Astrocyte (in vitro differentiated cells and primary cell): ENCODE results near the gene COL9A3. TPM values are rescaled to one million over a fixed set of nuclear protein-coding genes. Genes with fewer than 3 reads are reported as not detected.

Source experiments
- DNase-seq: peaks from one replicate; pipeline ENCODE4 v3.0.0-alpha.2; 2010; ENCODE audit warnings: low read depth
- FAIRE-seq: peaks from 2 replicates; lab custom pipeline; 2011; peaks lifted over from hg19 to GRCh38; lab: Jason Lieb, UNC
- H2AFZ ChIP-seq: 2 replicates; pipeline ENCODE4 v1.6.0; 2012; ENCODE audit warnings: low read depth, low read length, inconsistent platforms
- H3K27ac ChIP-seq: 2 replicates; pipeline ENCODE4 v1.5.1; 2011; ENCODE audit warnings: low read depth, low read length, inconsistent platforms
- H3K27me3 ChIP-seq: 2 replicates; pipeline ENCODE4 v1.6.0; 2011; ENCODE audit warnings: low read length, inconsistent platforms; ENCODE audit not compliant: insufficient read depth
- H3K36me3 ChIP-seq: 2 replicates; pipeline ENCODE4 v1.5.1; 2011; ENCODE audit warnings: low read length, inconsistent platforms; ENCODE audit not compliant: insufficient read depth
- H3K4me1 ChIP-seq: 2 replicates; pipeline ENCODE4 v1.5.1; 2011; ENCODE audit warnings: low read length, inconsistent platforms; ENCODE audit not compliant: insufficient read depth
- H3K4me2 ChIP-seq: 2 replicates; pipeline ENCODE4 v1.6.0; 2012; ENCODE audit warnings: low read length, inconsistent platforms
- H3K4me3 ChIP-seq: 2 replicates; pipeline ENCODE4 v1.5.1; 2011; ENCODE audit warnings: low read depth, mild to moderate bottlenecking, low read length, inconsistent platforms; ENCODE audit not compliant: insufficient read depth
- H3K79me2 ChIP-seq: 2 replicates; pipeline ENCODE4 v1.6.0; 2012; ENCODE audit warnings: mild to moderate bottlenecking, low read length, inconsistent platforms; ENCODE audit not compliant: insufficient read depth
- H3K9ac ChIP-seq: 2 replicates; pipeline ENCODE4 v1.6.0; 2012; ENCODE audit warnings: mild to moderate bottlenecking, low read length, inconsistent platforms
- H3K9me3 ChIP-seq: 2 replicates; pipeline ENCODE4 v1.5.1; 2012; ENCODE audit warnings: low read depth, mild to moderate bottlenecking, low read length, inconsistent platforms; ENCODE audit not compliant: insufficient read depth
- H4K20me1 ChIP-seq: 2 replicates; pipeline ENCODE4 v1.6.0; 2012; ENCODE audit warnings: low read length, inconsistent platforms; ENCODE audit not compliant: insufficient read depth
- H3K27ac Mint-ChIP-seq: one replicate; pipeline ENCODE4 v1.8.0; 2021; ENCODE audit warnings: mild to moderate bottlenecking, mixed read lengths; ENCODE audit not compliant: unreplicated experiment
- H3K27me3 Mint-ChIP-seq: one replicate; pipeline ENCODE4 v1.8.0; 2021; ENCODE audit warnings: low read depth, mixed read lengths; ENCODE audit not compliant: unreplicated experiment
- H3K36me3 Mint-ChIP-seq: one replicate; pipeline ENCODE4 v1.8.0; 2021; ENCODE audit warnings: low read depth, mixed read lengths; ENCODE audit not compliant: unreplicated experiment
- H3K4me1 Mint-ChIP-seq: one replicate; pipeline ENCODE4 v1.8.0; 2021; ENCODE audit warnings: low read depth, mixed read lengths; ENCODE audit not compliant: unreplicated experiment
- H3K4me3 Mint-ChIP-seq: one replicate; pipeline ENCODE4 v1.8.0; 2021; ENCODE audit warnings: mild to moderate bottlenecking, moderate library complexity, mixed read lengths; ENCODE audit not compliant: unreplicated experiment
- H3K9me3 Mint-ChIP-seq: one replicate; pipeline ENCODE4 v1.8.0; 2021; ENCODE audit warnings: mild to moderate bottlenecking, mixed read lengths; ENCODE audit not compliant: unreplicated experiment
- CTCF ChIP-seq: IDR thresholded peaks from 2 replicates; pipeline ENCODE4 v1.5.1; 2011; ENCODE audit warnings: low read depth, mild to moderate bottlenecking, inconsistent platforms, low read length, moderate library complexity; ENCODE audit not compliant: insufficient read depth
- EZH2 ChIP-seq: IDR thresholded peaks from 2 replicates; pipeline ENCODE4 v1.6.1; 2012; ENCODE audit warnings: mild to moderate bottlenecking, low read length, inconsistent platforms; ENCODE audit not compliant: insufficient read depth
- total RNA-seq: library from RNA; stranded (reverse); gene quantifications from 2 replicates; pipeline ENCODE4 v1.2.1, GENCODE V29; 2021

The COL9A3 gene
- total RNA-seq, 1 donor from 2014 or later, result 43.0 TPM

- Mint-ChIP-seq H3K4me3 (peak overlapping the region; percentile 81), H3K9me3 (no peaks in the 10 kb centered on the region), H3K27me3 (peaks cover 2% of the 10 kb centered on the region), H3K4me1 (peaks cover 17% of the 10 kb centered on the region), H3K36me3 (no peaks in the 10 kb centered on the region), H3K27ac (peak overlapping the region; percentile 86)
- H2AFZ ChIP-seq, result peak overlapping the region; percentile 26
- peak; percentile 94 for TF ChIP-seq EZH2
- no peak for TF ChIP-seq CTCF
- H3K27ac ChIP-seq, result no peak overlapping the region
- no peaks in the 10 kb centered on the region for H3K79me2 ChIP-seq
- H3K36me3 ChIP-seq, result no peaks in the 10 kb centered on the region
- H3K4me2 ChIP-seq, result peak overlapping the region; percentile 75
- H3K4me3 ChIP-seq, result no peak overlapping the region
- peaks cover 13% of the 10 kb centered on the region for H4K20me1 ChIP-seq
- no peaks in the 10 kb centered on the region for H3K9me3 ChIP-seq
- H3K9ac ChIP-seq, result no peak overlapping the region
- peaks cover 15% of the 10 kb centered on the region for H3K27me3 ChIP-seq
- DNase-seq (no peak), FAIRE-seq (no peak)
- peaks cover 32% of the 10 kb centered on the region for H3K4me1 ChIP-seq
Observed at GRCh38 chr20:62816031-62816883, 593 bp upstream of the COL9A3 start.

GRCh38 chr20:62817975-62818591, 1.2 kb downstream of the COL9A3 start:
- H4K20me1 ChIP-seq, result peaks cover 13% of the 10 kb centered on the region
- no peaks in the 10 kb centered on the region for H3K9me3 ChIP-seq
- no peak for TF ChIP-seq EZH2
- TF ChIP-seq CTCF, result no peak
- no peak overlapping the region for H3K9ac ChIP-seq
- H3K27me3 ChIP-seq, result peaks cover 15% of the 10 kb centered on the region
- Mint-ChIP-seq H3K9me3 (no peaks in the 10 kb centered on the region), H3K36me3 (no peaks in the 10 kb centered on the region), H3K27ac (no peak overlapping the region), H3K4me3 (peak overlapping the region; percentile 50), H3K4me1 (peaks cover 20% of the 10 kb centered on the region), H3K27me3 (peaks cover 2% of the 10 kb centered on the region)
- no peaks in the 10 kb centered on the region for H3K79me2 ChIP-seq
- no peak for FAIRE-seq
- H3K4me2 ChIP-seq, result peak overlapping the region; percentile 41
- no peak for DNase-seq
- peaks cover 32% of the 10 kb centered on the region for H3K4me1 ChIP-seq
- no peak overlapping the region for H3K27ac ChIP-seq
- H3K36me3 ChIP-seq, result no peaks in the 10 kb centered on the region
- H2AFZ ChIP-seq, result no peak overlapping the region
- no peak overlapping the region for H3K4me3 ChIP-seq
